ENCODE measurements around the gene UTS2B.

UTS2B gene

DNA sequence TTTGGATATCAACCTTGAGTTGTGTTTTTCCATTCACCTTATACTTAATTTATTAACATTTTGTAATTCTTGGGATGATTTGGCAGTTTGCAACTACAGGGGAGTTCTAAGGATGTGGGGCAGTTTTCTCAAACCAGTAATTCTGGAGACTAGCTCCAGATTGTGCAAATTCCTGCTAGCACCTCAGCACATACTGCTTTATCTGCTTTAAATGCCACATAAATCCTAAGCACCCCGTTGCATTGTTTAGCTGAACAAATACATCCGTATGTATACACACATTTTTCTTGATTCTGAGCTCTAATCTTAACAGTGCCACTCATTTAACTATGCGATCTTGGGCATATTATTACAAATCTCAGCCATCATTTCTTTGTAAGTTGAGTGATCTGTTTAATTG lies 16.9 kb upstream of the UTS2B start (continued):
- TF ChIP-seq ZIC2 (tag by site-specific recombination; IDR thresholded peaks at IDR 0.05) (no peak), ZNF837 (tag by site-specific recombination; IDR thresholded peaks at IDR 0.05) (no peak), ZNF16 (tag by site-specific recombination; IDR thresholded peaks at IDR 0.05; ENCODE audit: low read depth) (no peak), ZNF37A (tag by site-specific recombination; IDR thresholded peaks at IDR 0.05) (no peak), ZNF510 (tag by site-specific recombination; IDR thresholded peaks at IDR 0.05; ENCODE audit: insufficient replicate concordance) (no peak), OVOL3 (tag by site-specific recombination; IDR thresholded peaks at IDR 0.05) (no peak), ZNF555 (tag by site-specific recombination; conservative IDR thresholded peaks at IDR 0.05) (no peak)
- TF ChIP-seq, protein P1, sequence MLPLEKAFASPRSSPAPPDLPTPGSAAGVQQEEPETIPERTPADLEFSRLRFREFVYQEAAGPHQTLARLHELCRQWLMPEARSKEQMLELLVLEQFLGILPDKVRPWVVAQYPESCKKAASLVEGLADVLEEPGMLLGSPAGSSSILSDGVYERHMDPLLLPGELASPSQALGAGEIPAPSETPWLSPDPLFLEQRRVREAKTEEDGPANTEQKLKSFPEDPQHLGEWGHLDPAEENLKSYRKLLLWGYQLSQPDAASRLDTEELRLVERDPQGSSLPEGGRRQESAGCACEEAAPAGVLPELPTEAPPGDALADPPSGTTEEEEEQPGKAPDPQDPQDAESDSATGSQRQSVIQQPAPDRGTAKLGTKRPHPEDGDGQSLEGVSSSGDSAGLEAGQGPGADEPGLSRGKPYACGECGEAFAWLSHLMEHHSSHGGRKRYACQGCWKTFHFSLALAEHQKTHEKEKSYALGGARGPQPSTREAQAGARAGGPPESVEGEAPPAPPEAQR (tag by site-specific recombination; IDR thresholded peaks at IDR 0.05): no peak

DNA sequence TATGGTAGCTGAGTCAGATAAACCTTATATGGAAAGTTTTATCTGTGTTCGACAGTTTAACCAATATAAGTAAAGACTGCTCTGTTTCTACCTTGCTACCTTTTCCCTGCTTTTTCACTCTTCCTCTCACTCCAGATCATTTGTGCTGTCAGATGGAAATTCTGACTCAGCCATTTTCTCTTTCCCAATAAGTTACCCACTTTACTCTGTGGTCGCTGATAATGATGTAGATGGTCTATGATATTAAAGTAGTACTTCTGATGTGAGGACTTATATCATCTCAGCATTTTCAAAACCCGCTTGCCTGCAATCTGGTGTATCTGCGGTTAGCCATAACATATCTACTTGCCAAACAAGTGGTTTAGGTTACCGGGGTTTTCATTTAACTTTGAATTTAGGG lies 15.0 kb upstream of the UTS2B start:
- CTCF ChIA-PET: no interaction called here
- no peaks in the 10 kb centered on the region for H3K9me3 ChIP-seq (ENCODE audit: control insufficient read depth, insufficient read depth, low read depth, low read length)
- peaks cover 13% of the 10 kb centered on the region for H3K4me1 ChIP-seq (ENCODE audit: control insufficient read depth, insufficient read depth, low read length)
- H3K36me3 ChIP-seq (ENCODE audit: control insufficient read depth in 2 of 2, insufficient read depth in 1 of 2, low read length in 2 of 2): no peaks in the 10 kb centered on the region
- TF ChIP-seq, protein P2, sequence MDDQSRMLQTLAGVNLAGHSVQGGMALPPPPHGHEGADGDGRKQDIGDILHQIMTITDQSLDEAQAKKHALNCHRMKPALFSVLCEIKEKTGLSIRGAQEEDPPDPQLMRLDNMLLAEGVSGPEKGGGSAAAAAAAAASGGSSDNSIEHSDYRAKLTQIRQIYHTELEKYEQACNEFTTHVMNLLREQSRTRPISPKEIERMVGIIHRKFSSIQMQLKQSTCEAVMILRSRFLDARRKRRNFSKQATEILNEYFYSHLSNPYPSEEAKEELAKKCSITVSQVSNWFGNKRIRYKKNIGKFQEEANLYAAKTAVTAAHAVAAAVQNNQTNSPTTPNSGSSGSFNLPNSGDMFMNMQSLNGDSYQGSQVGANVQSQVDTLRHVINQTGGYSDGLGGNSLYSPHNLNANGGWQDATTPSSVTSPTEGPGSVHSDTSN (CRISPR knock-in tag; IDR thresholded peaks at IDR 0.05): no peak
- no peak for TF ChIP-seq ZNF830 (tag by site-specific recombination; IDR thresholded peaks at IDR 0.05; ENCODE audit: low read depth)
- TF ChIP-seq ZNF843 (tag by site-specific recombination; IDR thresholded peaks at IDR 0.05): no peak
- TF ChIP-seq, protein P3, sequence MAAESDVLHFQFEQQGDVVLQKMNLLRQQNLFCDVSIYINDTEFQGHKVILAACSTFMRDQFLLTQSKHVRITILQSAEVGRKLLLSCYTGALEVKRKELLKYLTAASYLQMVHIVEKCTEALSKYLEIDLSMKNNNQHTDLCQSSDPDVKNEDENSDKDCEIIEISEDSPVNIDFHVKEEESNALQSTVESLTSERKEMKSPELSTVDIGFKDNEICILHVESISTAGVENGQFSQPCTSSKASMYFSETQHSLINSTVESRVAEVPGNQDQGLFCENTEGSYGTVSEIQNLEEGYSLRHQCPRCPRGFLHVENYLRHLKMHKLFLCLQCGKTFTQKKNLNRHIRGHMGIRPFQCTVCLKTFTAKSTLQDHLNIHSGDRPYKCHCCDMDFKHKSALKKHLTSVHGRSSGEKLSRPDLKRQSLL (tag by site-specific recombination; IDR thresholded peaks at IDR 0.05): no peak
- TF ChIP-seq PRDM1 (tag by site-specific recombination; IDR thresholded peaks at IDR 0.05): peak; percentile 80
- TF ChIP-seq ZNF324 (tag by site-specific recombination; IDR thresholded peaks at IDR 0.05): no peak
- peak; percentile 62 for TF ChIP-seq ZNF600 (tag by site-specific recombination; IDR thresholded peaks at IDR 0.05)
- no peak for TF ChIP-seq ZNF621 (tag by site-specific recombination; IDR thresholded peaks at IDR 0.05)
- TF ChIP-seq ZNF549 (tag by site-specific recombination; IDR thresholded peaks at IDR 0.05): no peak
- no peak for TF ChIP-seq ZNF658 (tag by site-specific recombination; IDR thresholded peaks at IDR 0.05)
- no peak for TF ChIP-seq SP7 (tag by site-specific recombination; IDR thresholded peaks at IDR 0.05)
- peak; percentile 80 for TF ChIP-seq ZBTB17 (tag by site-specific recombination; IDR thresholded peaks at IDR 0.05)
- TF ChIP-seq ZNF16 (tag by site-specific recombination; IDR thresholded peaks at IDR 0.05; ENCODE audit: low read depth): no peak
- peak; percentile 19; the same call in 1 of the 2 replicates for TF ChIP-seq FEZF1 (tag by site-specific recombination; IDR thresholded peaks at IDR 0.05)
- TF ChIP-seq GLIS1 (tag by site-specific recombination; IDR thresholded peaks at IDR 0.05): no peak
- TF ChIP-seq ZNF302 (tag by site-specific recombination; IDR thresholded peaks at IDR 0.05; ENCODE audit: low read depth): no peak
- no peak overlapping the region for H3K27ac ChIP-seq (ENCODE audit: extremely low read depth, low read depth, low read length)
- no peak overlapping the region for H3K4me3 ChIP-seq (ENCODE audit: low read depth, low read length)
- POLR2A ChIA-PET: no interaction called here

DNA sequence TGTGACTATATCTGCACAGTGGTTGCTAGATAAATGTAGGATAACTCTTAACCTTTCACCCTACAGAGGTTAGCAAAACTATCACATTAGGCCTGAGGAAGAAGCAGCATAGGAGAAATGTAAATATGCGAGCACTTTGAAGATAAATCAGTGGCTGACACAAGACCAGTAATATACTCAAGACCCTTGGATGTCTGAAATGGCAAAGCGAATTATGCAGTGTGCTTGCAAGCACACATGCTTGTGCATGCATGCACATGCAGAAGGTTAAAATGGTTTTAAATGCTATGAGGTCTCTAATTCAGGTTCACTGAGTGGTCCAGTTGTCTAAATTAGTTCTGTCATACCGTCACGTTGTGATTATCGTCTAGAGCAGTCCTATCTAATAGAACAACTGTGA lies 13.6 kb upstream of the UTS2B start:
- no peaks in the 10 kb centered on the region for H3K9me3 ChIP-seq (ENCODE audit: control insufficient read depth, insufficient read depth, low read depth, low read length)
- no peaks in the 10 kb centered on the region for H3K36me3 ChIP-seq (ENCODE audit: control insufficient read depth in 2 of 2, insufficient read depth in 1 of 2, low read length in 2 of 2)
- peaks cover 24% of the 10 kb centered on the region for H3K4me1 ChIP-seq (ENCODE audit: control insufficient read depth, insufficient read depth, low read length)
- no peak overlapping the region for H3K4me3 ChIP-seq (ENCODE audit: low read depth, low read length)
- ChIA-PET CTCF (interaction anchor here (0.6 kb wide), 1 partner anchor 70 kb away, joined by 3 read pairs; no protein-coding TSS in a partner anchor), POLR2A (no interaction called here)
- no peak overlapping the region for H3K27ac ChIP-seq (ENCODE audit: extremely low read depth, low read depth, low read length)
- no peak for TF ChIP-seq ZBTB1 (tag by site-specific recombination; IDR thresholded peaks at IDR 0.05)
- no peak for TF ChIP-seq ZXDB (tag by site-specific recombination; IDR thresholded peaks at IDR 0.05)
- no peak for TF ChIP-seq KLF1 (tag by site-specific recombination; IDR thresholded peaks at IDR 0.05)
- TF ChIP-seq ZNF426 (tag by site-specific recombination; IDR thresholded peaks at IDR 0.05): no peak
- TF ChIP-seq ZNF626 (tag by site-specific recombination; IDR thresholded peaks at IDR 0.05): no peak
- TF ChIP-seq FEZF1 (tag by site-specific recombination; IDR thresholded peaks at IDR 0.05): no peak
- no peak for TF ChIP-seq ZNF530 (tag by site-specific recombination; IDR thresholded peaks at IDR 0.05; ENCODE audit: low read depth)
- TF ChIP-seq SALL2 (tag by site-specific recombination; IDR thresholded peaks at IDR 0.05; ENCODE audit: borderline replicate concordance): no peak
- TF ChIP-seq ZNF416 (tag by site-specific recombination; IDR thresholded peaks at IDR 0.05): no peak
- no peak for TF ChIP-seq ZNF623 (tag by site-specific recombination; IDR thresholded peaks at IDR 0.05)
- TF ChIP-seq, protein P3 (tag by site-specific recombination; IDR thresholded peaks at IDR 0.05): no peak
- no peak for TF ChIP-seq ZFP37 (tag by site-specific recombination; IDR thresholded peaks at IDR 0.05)

Measured in HEK293 (cell line).